DOHH2 (cell line): ENCODE data around the gene SLC10A3.

Experiments
- H3F3A ChIP-seq: fragments of 200-600 bp; sonication (generic), shearing (Covaris generic); 2 replicates; pipeline ENCODE4 v1.6.0; 2016; ENCODE audit warnings: antibody characterized with exemption, mild to moderate bottlenecking; ENCODE audit not compliant: control insufficient read depth, insufficient read depth
- H3K27ac ChIP-seq: fragments of 200-600 bp; sonication (generic); 2 replicates; pipeline ENCODE4 v1.5.1; 2014; ENCODE audit warnings: low read depth, mild to moderate bottlenecking, low read length, moderate library complexity
- H3K27me3 ChIP-seq: fragments of 200-600 bp; sonication (generic); 2 replicates; pipeline ENCODE4 v1.6.1; 2014; ENCODE audit warnings: mild to moderate bottlenecking, low read length, mixed read lengths; ENCODE audit not compliant: control insufficient read depth
- H3K36me3 ChIP-seq: fragments of 200-600 bp; sonication (generic); 2 replicates; pipeline ENCODE4 v1.6.1; 2014; ENCODE audit warnings: mild to moderate bottlenecking, low read length, moderate library complexity, mixed read lengths; ENCODE audit not compliant: control insufficient read depth
- H3K4me1 ChIP-seq: fragments of 200-600 bp; sonication (generic); 2 replicates; pipeline ENCODE4 v1.6.1; 2014; ENCODE audit warnings: mild to moderate bottlenecking, low read length, mixed read lengths; ENCODE audit not compliant: control insufficient read depth
- H3K4me2 ChIP-seq: fragments of 200-600 bp; sonication (generic); 2 replicates; pipeline ENCODE4 v1.6.0; 2014; ENCODE audit warnings: mild to moderate bottlenecking, low read length, moderate library complexity
- H3K4me3 ChIP-seq: fragments of 200-600 bp; sonication (generic); 2 replicates; pipeline ENCODE4 v1.5.1; 2014; ENCODE audit warnings: mild to moderate bottlenecking, low read length, mixed read lengths
- H3K79me2 ChIP-seq: fragments of 200-600 bp; sonication (generic); 2 replicates; pipeline ENCODE4 v1.6.1; 2014; ENCODE audit warnings: mild to moderate bottlenecking, low read length, mixed read lengths; ENCODE audit not compliant: control insufficient read depth
- H3K9me2 ChIP-seq: fragments of 200-600 bp; sonication (generic); replicated peaks from 2 replicates; pipeline ENCODE4 v1.6.1; 2014; ENCODE audit warnings: mild to moderate bottlenecking, low read length, mixed read lengths; ENCODE audit not compliant: control insufficient read depth
- H3K9me3 ChIP-seq: fragments of 200-600 bp; sonication (generic); 2 replicates; pipeline ENCODE4 v1.6.1; 2014; ENCODE audit warnings: antibody characterized with exemption, low read length, mixed read lengths; ENCODE audit not compliant: control insufficient read depth, insufficient read depth
- H4K20me1 ChIP-seq: fragments of 200-600 bp; sonication (generic); 2 replicates; pipeline ENCODE4 v1.6.0; 2014; ENCODE audit warnings: low read depth, mild to moderate bottlenecking, antibody characterized with exemption, low read length, moderate library complexity; ENCODE audit not compliant: control insufficient read depth, insufficient read depth
- EZH2phosphoT487 ChIP-seq: fragments of 200-600 bp; sonication (generic); IDR thresholded peaks from 2 replicates; pipeline ENCODE4 v1.6.1; 2017; ENCODE audit warnings: borderline replicate concordance, mild to moderate bottlenecking, antibody characterized with exemption, low read length, moderate library complexity, mixed read lengths
- TF ChIP-seq, protein P1 (sequence below): fragments of 200-600 bp; sonication (generic); IDR thresholded peaks from one replicate; pipeline ENCODE4 v1.5.1; 2014; ENCODE audit warnings: antibody characterized with exemption, mild to moderate bottlenecking, low read depth, low read length; ENCODE audit not compliant: poor library complexity, severe bottlenecking

The SLC10A3 gene

GRCh38 chrX:154466907-154467306 is 23.5 kb downstream of the SLC10A3 start:
- no peaks in the 10 kb centered on the region for H4K20me1 ChIP-seq
- H3K9me3 ChIP-seq: no peaks in the 10 kb centered on the region
- H3K9me2 ChIP-seq: no peaks in the 10 kb centered on the region
- H3K27ac ChIP-seq: no peak overlapping the region
- no peaks in the 10 kb centered on the region for H3F3A ChIP-seq
- no peaks in the 10 kb centered on the region for H3K79me2 ChIP-seq
- H3K4me3 ChIP-seq: no peak overlapping the region
- H3K4me1 ChIP-seq: no peaks in the 10 kb centered on the region
- TF ChIP-seq, protein P1, sequence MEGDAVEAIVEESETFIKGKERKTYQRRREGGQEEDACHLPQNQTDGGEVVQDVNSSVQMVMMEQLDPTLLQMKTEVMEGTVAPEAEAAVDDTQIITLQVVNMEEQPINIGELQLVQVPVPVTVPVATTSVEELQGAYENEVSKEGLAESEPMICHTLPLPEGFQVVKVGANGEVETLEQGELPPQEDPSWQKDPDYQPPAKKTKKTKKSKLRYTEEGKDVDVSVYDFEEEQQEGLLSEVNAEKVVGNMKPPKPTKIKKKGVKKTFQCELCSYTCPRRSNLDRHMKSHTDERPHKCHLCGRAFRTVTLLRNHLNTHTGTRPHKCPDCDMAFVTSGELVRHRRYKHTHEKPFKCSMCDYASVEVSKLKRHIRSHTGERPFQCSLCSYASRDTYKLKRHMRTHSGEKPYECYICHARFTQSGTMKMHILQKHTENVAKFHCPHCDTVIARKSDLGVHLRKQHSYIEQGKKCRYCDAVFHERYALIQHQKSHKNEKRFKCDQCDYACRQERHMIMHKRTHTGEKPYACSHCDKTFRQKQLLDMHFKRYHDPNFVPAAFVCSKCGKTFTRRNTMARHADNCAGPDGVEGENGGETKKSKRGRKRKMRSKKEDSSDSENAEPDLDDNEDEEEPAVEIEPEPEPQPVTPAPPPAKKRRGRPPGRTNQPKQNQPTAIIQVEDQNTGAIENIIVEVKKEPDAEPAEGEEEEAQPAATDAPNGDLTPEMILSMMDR: no peak
- TF ChIP-seq EZH2phosphoT487: no peak
- H3K27me3 ChIP-seq: no peaks in the 10 kb centered on the region
- H3K36me3 ChIP-seq: no peaks in the 10 kb centered on the region; the same call in 1 of the 2 replicates
- H3K4me2 ChIP-seq: no peak overlapping the region

DNA sequence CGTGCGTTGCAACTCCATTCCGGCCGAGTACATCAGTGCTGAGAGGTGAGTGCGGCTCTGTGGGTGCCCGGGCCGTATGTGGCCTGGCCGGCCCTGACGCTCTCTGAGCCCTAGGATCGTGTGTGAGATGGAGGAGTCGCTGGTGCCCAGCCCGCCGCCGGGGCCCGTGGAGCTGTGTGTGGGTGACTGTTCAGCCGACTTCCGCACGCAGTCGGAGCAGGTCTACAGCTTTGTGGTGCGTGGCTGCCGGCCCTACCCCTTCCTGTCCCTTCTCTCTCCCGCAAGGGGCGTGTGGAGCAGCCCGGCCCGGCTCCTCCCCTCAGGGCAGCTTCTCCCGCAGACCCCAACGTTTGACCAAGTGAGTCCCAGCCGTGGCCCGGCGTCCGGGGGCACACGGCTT is 24.4 kb downstream of the SLC10A3 start:
- Histone ChIP-seq H3K9me3 (no peaks in the 10 kb centered on the region), H4K20me1 (no peaks in the 10 kb centered on the region), H3K27me3 (no peaks in the 10 kb centered on the region), H3K36me3 (no peaks in the 10 kb centered on the region; the same call in 1 of the 2 replicates), H3K4me3 (no peak overlapping the region), H3K27ac (no peak overlapping the region), H3K4me1 (no peaks in the 10 kb centered on the region), H3K9me2 (no peaks in the 10 kb centered on the region), H3K4me2 (no peak overlapping the region), H3F3A (no peaks in the 10 kb centered on the region), H3K79me2 (no peaks in the 10 kb centered on the region)
- no peak for TF ChIP-seq EZH2phosphoT487
- TF ChIP-seq, protein P1: no peak

DNA sequence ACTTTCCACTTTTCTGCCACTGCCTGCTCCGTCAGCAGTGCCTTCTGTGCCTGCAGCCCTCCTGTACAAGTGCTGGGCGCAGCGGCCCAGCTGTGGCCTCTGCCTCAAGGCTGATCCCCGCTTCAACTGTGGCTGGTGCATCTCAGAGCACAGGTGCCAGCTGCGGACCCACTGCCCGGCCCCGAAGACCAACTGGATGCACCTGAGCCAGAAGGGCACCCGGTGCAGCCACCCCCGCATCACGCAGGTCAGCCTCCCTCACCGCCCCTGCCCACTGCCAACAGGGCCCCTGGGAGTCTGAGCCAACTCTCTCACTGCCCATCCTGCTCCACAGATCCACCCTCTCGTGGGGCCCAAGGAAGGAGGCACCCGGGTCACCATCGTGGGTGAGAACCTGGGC is 24.8 kb downstream of the SLC10A3 start:
- Histone ChIP-seq H3K27me3 (no peaks in the 10 kb centered on the region), H3K4me3 (no peak overlapping the region), H3F3A (no peaks in the 10 kb centered on the region), H4K20me1 (no peaks in the 10 kb centered on the region), H3K79me2 (no peaks in the 10 kb centered on the region), H3K4me1 (no peaks in the 10 kb centered on the region), H3K36me3 (no peaks in the 10 kb centered on the region; the same call in 1 of the 2 replicates), H3K27ac (no peak overlapping the region), H3K4me2 (no peak overlapping the region), H3K9me2 (no peaks in the 10 kb centered on the region), H3K9me3 (no peaks in the 10 kb centered on the region)
- no peak for TF ChIP-seq EZH2phosphoT487
- TF ChIP-seq, protein P1: no peak
